H1 (cell line): ENCODE results near the gene ERC1.

Source experiments
- CHD2 ChIP-seq: IDR thresholded peaks from 2 replicates; pipeline ENCODE4 v1.6.1; 2012; ENCODE audit warnings: low read length, improper control_type of control experiment
- FOSL1 ChIP-seq: IDR thresholded peaks from 2 replicates; pipeline ENCODE4 v1.6.1; 2011; ENCODE audit warnings: mild to moderate bottlenecking, low read depth, low read length, moderate library complexity; ENCODE audit not compliant: insufficient read depth
- JUND ChIP-seq: IDR thresholded peaks from 2 replicates; pipeline ENCODE4 v1.6.1; 2011; ENCODE audit warnings: mild to moderate bottlenecking, improper control_type of control experiment, low read length
- TAF1 ChIP-seq: IDR thresholded peaks from 2 replicates; pipeline ENCODE4 v1.6.1; 2011; ENCODE audit warnings: mild to moderate bottlenecking, low read depth, low read length
- TF ChIP-seq, protein P1 (sequence below): IDR thresholded peaks from 2 replicates; pipeline ENCODE4 v1.6.1; 2012; ENCODE audit warnings: low read length, inconsistent platforms
- TF ChIP-seq, protein P2 (sequence below), 3 experiments: IDR thresholded peaks; 1 replicate in 2 of 3; 2 replicates in 1 of 3; pipeline versions ENCODE4 v1.5.1 to v1.6.1; 2011; ENCODE audit warnings: low read length in 3 of 3, mild to moderate bottlenecking in 3 of 3, inconsistent platforms in 2 of 3, low read depth in 1 of 3, moderate library complexity in 1 of 3; ENCODE audit not compliant: insufficient read depth in 1 of 3; ENCODE audit errors: control extremely low read depth in 1 of 3

DNA sequence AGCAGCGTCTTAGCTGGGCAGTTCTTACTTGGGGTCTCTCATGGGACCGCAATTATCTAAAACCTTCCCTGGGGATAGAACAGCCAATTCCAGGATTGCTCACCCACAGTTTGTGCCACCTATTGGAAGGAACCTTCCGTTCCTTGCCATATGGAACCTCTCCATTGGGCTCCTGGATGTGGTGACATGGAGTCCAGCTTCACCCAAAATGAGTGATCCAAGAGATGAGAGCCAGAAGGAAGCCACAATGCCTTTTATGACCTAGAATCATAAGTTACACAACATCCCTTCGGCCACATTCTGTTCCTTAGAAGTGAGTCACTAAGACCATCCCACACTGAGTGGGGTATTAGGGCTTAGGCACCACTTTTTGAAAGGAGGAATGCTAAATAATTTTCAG is 439.0 kb downstream of the ERC1 start:
- TF ChIP-seq CHD2 (no peak), TAF1 (no peak), FOSL1 (no peak), JUND (no peak)
- TF ChIP-seq, protein P1, sequence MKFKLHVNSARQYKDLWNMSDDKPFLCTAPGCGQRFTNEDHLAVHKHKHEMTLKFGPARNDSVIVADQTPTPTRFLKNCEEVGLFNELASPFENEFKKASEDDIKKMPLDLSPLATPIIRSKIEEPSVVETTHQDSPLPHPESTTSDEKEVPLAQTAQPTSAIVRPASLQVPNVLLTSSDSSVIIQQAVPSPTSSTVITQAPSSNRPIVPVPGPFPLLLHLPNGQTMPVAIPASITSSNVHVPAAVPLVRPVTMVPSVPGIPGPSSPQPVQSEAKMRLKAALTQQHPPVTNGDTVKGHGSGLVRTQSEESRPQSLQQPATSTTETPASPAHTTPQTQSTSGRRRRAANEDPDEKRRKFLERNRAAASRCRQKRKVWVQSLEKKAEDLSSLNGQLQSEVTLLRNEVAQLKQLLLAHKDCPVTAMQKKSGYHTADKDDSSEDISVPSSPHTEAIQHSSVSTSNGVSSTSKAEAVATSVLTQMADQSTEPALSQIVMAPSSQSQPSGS, result no peak
- TF ChIP-seq, protein P2, sequence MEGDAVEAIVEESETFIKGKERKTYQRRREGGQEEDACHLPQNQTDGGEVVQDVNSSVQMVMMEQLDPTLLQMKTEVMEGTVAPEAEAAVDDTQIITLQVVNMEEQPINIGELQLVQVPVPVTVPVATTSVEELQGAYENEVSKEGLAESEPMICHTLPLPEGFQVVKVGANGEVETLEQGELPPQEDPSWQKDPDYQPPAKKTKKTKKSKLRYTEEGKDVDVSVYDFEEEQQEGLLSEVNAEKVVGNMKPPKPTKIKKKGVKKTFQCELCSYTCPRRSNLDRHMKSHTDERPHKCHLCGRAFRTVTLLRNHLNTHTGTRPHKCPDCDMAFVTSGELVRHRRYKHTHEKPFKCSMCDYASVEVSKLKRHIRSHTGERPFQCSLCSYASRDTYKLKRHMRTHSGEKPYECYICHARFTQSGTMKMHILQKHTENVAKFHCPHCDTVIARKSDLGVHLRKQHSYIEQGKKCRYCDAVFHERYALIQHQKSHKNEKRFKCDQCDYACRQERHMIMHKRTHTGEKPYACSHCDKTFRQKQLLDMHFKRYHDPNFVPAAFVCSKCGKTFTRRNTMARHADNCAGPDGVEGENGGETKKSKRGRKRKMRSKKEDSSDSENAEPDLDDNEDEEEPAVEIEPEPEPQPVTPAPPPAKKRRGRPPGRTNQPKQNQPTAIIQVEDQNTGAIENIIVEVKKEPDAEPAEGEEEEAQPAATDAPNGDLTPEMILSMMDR (IDR thresholded peaks at IDR 0.05; ENCODE audit: control extremely low read depth in 1 of 3, insufficient read depth in 1 of 3, low read depth in 1 of 3, low read length in 3 of 3), result no peak
